Endothelial cell of umbilical vein (primary cell): Measurements from ENCODE around the gene CNOT11. TPM values are rescaled to one million over a fixed set of nuclear protein-coding genes. Genes with fewer than 3 reads are reported as not detected.

Experiments
- BruUV-seq: library from RNA; stranded (reverse); fragments of 400-500 nt; replicated peaks from 2 replicates; lab custom pipeline; 2021; lab: Mats Ljungman, UMichigan
- CTCF ChIA-PET: fragments of 300-600, 350-600 bp; sonication (Branson Sonifier 250); formaldehyde crosslinking; loops from one replicate; lab custom pipeline; 2021; ENCODE audit warnings: antibody characterized with exemption, inconsistent platforms; lab: Charles Lee
- POLR2A ChIA-PET: fragments of 300-600, 350-600 bp; sonication (Branson Sonifier 250); formaldehyde crosslinking; loops from one replicate; lab custom pipeline; 2021; ENCODE audit warnings: antibody characterized with exemption, inconsistent platforms; lab: Charles Lee
- DNase-seq: peaks from one replicate; pipeline ENCODE4 v3.0.0-alpha.2; 2011; ENCODE audit warnings: low read depth, low spot score
- FAIRE-seq: peaks from 2 replicates; lab custom pipeline; 2011; peaks lifted over from hg19 to GRCh38; lab: Jason Lieb, UNC
- H2AFZ ChIP-seq: 2 replicates; pipeline ENCODE4 v1.6.0; 2012; ENCODE audit warnings: low read depth, low read length, control low read depth, inconsistent platforms
- H3K27ac ChIP-seq: 2 replicates; pipeline ENCODE4 v1.5.1; 2011; ENCODE audit warnings: low read depth, mild to moderate bottlenecking, control low read depth, low read length, moderate library complexity; ENCODE audit not compliant: insufficient read depth
- H3K27me3 ChIP-seq, 2 experiments: 2 replicates each; pipeline versions ENCODE4 v1.6.0 to v1.6.1; 2011; ENCODE audit warnings: low read length in 2 of 2, mixed read lengths in 1 of 2; ENCODE audit not compliant: control insufficient read depth in 2 of 2, insufficient read depth in 2 of 2
- H3K36me3 ChIP-seq, 2 experiments: 2 replicates in 1 of 2; 3 replicates in 1 of 2; pipeline ENCODE4 v1.5.1; 2011; ENCODE audit warnings: low read length in 2 of 2, mild to moderate bottlenecking in 1 of 2, moderate library complexity in 1 of 2; ENCODE audit not compliant: control insufficient read depth in 2 of 2, insufficient read depth in 2 of 2; ENCODE audit errors: extremely low read depth in 1 of 2
- H3K4me1 ChIP-seq: 3 replicates; pipeline ENCODE4 v1.5.1; 2011; ENCODE audit warnings: mild to moderate bottlenecking, low read length; ENCODE audit not compliant: control insufficient read depth, insufficient read depth; ENCODE audit errors: extremely low read depth
- H3K4me2 ChIP-seq: 2 replicates; pipeline ENCODE4 v1.6.1; 2011; ENCODE audit warnings: low read length, control low read depth, mixed read lengths; ENCODE audit not compliant: insufficient read depth
- H3K4me3 ChIP-seq, 3 experiments: fragments of 200-600 bp in 1 of 3; sonication (generic), shearing (Covaris generic) in 1 of 3; replicated peaks in 1 of 3; 2 replicates each; pipeline ENCODE4 v1.5.1; 2011 to 2016; ENCODE audit warnings: control low read depth in 3 of 3, low read length in 3 of 3, mild to moderate bottlenecking in 2 of 3, inconsistent platforms in 1 of 3, low read depth in 1 of 3, moderate library complexity in 1 of 3; ENCODE audit not compliant: insufficient read depth in 1 of 3
- H3K79me2 ChIP-seq: 2 replicates; pipeline ENCODE4 v1.6.0; 2012; ENCODE audit warnings: low read length, inconsistent platforms; ENCODE audit not compliant: control insufficient read depth, insufficient read depth
- H3K9ac ChIP-seq: replicated peaks from 2 replicates; pipeline ENCODE3; 2011; ENCODE audit warnings: low read length, control low read depth; ENCODE audit not compliant: insufficient read depth; ENCODE audit errors: extremely low read depth
- H3K9me1 ChIP-seq: replicated peaks from 3 replicates; pipeline ENCODE4 v1.6.0; 2011; ENCODE audit warnings: mild to moderate bottlenecking, low read length; ENCODE audit not compliant: control insufficient read depth, insufficient read depth; ENCODE audit errors: extremely low read depth
- H3K9me3 ChIP-seq: replicated peaks from 2 replicates; pipeline ENCODE4 v1.5.1; 2012; ENCODE audit warnings: low read length, inconsistent platforms; ENCODE audit not compliant: control insufficient read depth, insufficient read depth
- H4K20me1 ChIP-seq: replicated peaks from 2 replicates; pipeline ENCODE3; 2011; ENCODE audit warnings: mild to moderate bottlenecking, low read length; ENCODE audit not compliant: control insufficient read depth, insufficient read depth; ENCODE audit errors: extremely low read depth
- CTCF ChIP-seq, 2 donors: IDR thresholded peaks; 1 replicate in 1 of 2; 2 replicates in 1 of 2; pipeline ENCODE4 v1.5.1; 2011; ENCODE audit warnings: low read length in 2 of 2, mild to moderate bottlenecking in 2 of 2, moderate library complexity in 2 of 2, control low read depth in 1 of 2, inconsistent platforms in 1 of 2, low read depth in 1 of 2; ENCODE audit not compliant: insufficient read depth in 1 of 2; ENCODE audit errors: extremely low read depth in 1 of 2
- FOS ChIP-seq: IDR thresholded peaks from 2 replicates; pipeline ENCODE4 v1.6.1; 2011; ENCODE audit warnings: mild to moderate bottlenecking, low read length, moderate library complexity, borderline replicate concordance; ENCODE audit not compliant: insufficient read depth
- GATA2 ChIP-seq: IDR thresholded peaks from 2 replicates; pipeline ENCODE4 v1.7.0; 2011; ENCODE audit warnings: low read depth, mild to moderate bottlenecking, moderate library complexity, mixed read lengths, low read length; ENCODE audit not compliant: insufficient read length, insufficient read depth
- JUN ChIP-seq: IDR thresholded peaks from 2 replicates; pipeline ENCODE4 v1.6.1; 2011; ENCODE audit warnings: borderline replicate concordance, low read depth; ENCODE audit not compliant: insufficient read length, insufficient read depth
- POLR2A ChIP-seq: IDR thresholded peaks from 2 replicates; pipeline ENCODE4 v1.6.1; 2012; ENCODE audit warnings: low read depth, mild to moderate bottlenecking, control low read depth, low read length
- POLR2AphosphoS5 ChIP-seq: IDR thresholded peaks from 2 replicates; pipeline ENCODE4 v1.6.1; 2012; ENCODE audit warnings: low read depth, mild to moderate bottlenecking, control low read depth, low read length, moderate library complexity; ENCODE audit not compliant: insufficient read depth
- dilution Hi-C: fragments of 300-500 bp; cut with MboI; formaldehyde crosslinking; loops from one replicate; pipeline ENCODE4 v1.15.0; 2019; ENCODE audit warnings: low sequenced_read_pairs; ENCODE audit not compliant: extremely low pct_ligation_motif_present
- intact Hi-C: fragments of 100-400 bp; cut with micrococcal nuclease; formaldehyde crosslinking; loops from one replicate; pipeline ENCODE4 v1.10.0; 2022
- polyA plus RNA-seq, 4 experiments: library from polyadenylated mRNA; depleted of rRNA in 3 of 4; stranded (reverse) in 3 of 4; unstranded in 1 of 4; fragments of >200 nt; gene quantifications; 2 replicates each; pipeline versions ENCODE4 v1.2.1 to v1.2.3, GENCODE V29; 2011 to 2012; ENCODE audit warnings: missing spikeins in 1 of 4
- total RNA-seq: library from RNA; stranded (reverse); gene quantifications from 2 replicates; pipeline ENCODE4 v1.2.3, GENCODE V29; 2021

Gene CNOT11
- total and polyA plus RNA-seq, 2 donors (not counting 3 experiments of a cell fraction or from before 2014, with no cell fraction given) = 40.5 to 44.3 TPM

GRCh38 chr2:101305492-101306078 is 52.9 kb downstream of the CNOT11 start:
- H3K9ac ChIP-seq = no peak overlapping the region
- H3K79me2 ChIP-seq = peaks cover 80% of the 10 kb centered on the region
- no peaks in the 10 kb centered on the region for H3K9me1 ChIP-seq
- no peak for TF ChIP-seq POLR2A
- TF ChIP-seq JUN = peak; percentile 63
- no peak for TF ChIP-seq POLR2AphosphoS5
- no peak for TF ChIP-seq GATA2
- TF ChIP-seq CTCF (IDR thresholded peaks at IDR 0.05; ENCODE audit: extremely low read depth in 1 of 2, insufficient read depth in 1 of 2, low read depth in 1 of 2, low read length in 2 of 2) = no peak
- TF ChIP-seq FOS = peak; percentile 86
- H3K9me3 ChIP-seq = no peaks in the 10 kb centered on the region
- intact Hi-C loops (loop anchor here (1.0 to 2.0 kb wide), 2 partner anchors 8 to 53 kb away; partner anchors contain the start of gene CNOT11), dilution Hi-C loops (no loop called here)
- H3K27ac ChIP-seq = peak overlapping the region; percentile 83
- no peaks in the 10 kb centered on the region for H3K27me3 ChIP-seq
- ChIA-PET CTCF (interaction anchor here (1.3 to 2.9 kb wide), 2 partner anchors 37 to 81 kb away, joined by 3 to 17 read pairs; no protein-coding TSS in a partner anchor), POLR2A (no interaction called here)
- H3K36me3 ChIP-seq = no peaks in the 10 kb centered on the region
- H3K4me1 ChIP-seq = peaks cover 23% of the 10 kb centered on the region
- peak; percentile 70 for DNase-seq
- H2AFZ ChIP-seq = no peak overlapping the region
- peak overlapping the region; percentile 94 for H3K4me2 ChIP-seq
- peak overlapping the region; percentile 0 to 84 (median 5) for H3K4me3 ChIP-seq
- FAIRE-seq = peak; percentile 93
- no TSS peak for BruUV-seq
- peaks cover 6% of the 10 kb centered on the region for H4K20me1 ChIP-seq
